HG03575 (cell line): ENCODE measurements around the gene PLPP7.
"Not testable (repeated sequence)": the region's sequence is repeated elsewhere in the genome, so short reads cannot be mapped to it uniquely, and the experiment has no call there.

Experiments
- ATAC-seq: cut with Tn5 transposase; IDR thresholded peaks from one replicate; pipeline ENCODE4 v1.9.1; 2021; ENCODE audit not compliant: unreplicated experiment, insufficient number of reproducible peaks, low FRiP score; ENCODE audit errors: extremely low read depth

The PLPP7 gene

DNA sequence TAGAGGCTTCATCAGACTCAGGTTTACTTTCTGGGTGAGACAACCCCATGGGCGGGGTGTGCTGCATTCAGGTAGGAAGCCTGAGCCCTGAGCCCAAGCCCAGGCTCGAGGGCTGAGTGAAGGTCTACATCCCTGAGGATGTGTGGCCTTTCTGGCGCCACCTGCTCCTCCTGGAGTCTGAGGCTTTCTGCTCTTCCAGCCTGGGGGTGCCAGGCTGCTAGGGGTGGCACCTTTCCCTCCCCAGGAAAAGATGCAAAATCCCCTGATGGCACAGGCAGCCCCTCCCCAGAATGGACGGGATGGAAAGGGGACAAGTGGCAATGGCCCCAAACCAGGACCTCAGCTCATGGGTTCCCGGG lies 60.0 kb downstream of the PLPP7 start:
- ATAC-seq, result no peak

DNA sequence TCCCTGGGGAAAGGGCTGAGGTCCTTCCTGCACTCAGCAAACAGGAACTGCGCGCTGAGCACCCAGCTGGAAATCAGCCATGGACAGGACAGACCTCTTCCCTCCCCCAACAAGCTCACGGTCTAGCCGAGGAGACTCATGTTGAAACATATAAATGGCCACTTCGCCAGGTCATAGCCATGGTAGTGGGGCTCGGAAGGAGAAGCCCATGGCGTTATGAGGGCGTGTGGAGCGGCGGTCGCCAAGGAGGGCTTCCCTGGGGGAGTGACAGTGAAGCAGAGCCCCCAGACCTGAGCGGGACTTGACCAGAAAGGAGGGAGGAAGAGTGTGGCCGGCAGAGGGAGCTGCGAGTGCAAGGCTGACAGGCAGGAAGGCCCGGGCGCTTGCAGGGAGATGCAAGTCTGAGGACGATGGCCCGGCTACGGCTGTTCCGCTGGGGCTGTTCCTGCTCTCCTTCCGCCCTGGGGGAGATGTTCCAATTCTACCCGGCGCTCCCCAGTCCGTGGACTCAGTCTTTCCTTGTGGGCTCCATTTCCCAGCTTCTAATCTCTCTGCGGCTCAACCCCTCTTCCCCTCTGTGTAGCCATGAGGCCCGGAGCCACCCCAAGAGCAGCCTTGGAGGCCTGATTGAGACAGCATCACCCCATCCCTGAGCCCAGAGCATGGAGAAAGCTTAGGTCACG lies 60.5 kb downstream of the PLPP7 start:
- ATAC-seq, result no peak

DNA sequence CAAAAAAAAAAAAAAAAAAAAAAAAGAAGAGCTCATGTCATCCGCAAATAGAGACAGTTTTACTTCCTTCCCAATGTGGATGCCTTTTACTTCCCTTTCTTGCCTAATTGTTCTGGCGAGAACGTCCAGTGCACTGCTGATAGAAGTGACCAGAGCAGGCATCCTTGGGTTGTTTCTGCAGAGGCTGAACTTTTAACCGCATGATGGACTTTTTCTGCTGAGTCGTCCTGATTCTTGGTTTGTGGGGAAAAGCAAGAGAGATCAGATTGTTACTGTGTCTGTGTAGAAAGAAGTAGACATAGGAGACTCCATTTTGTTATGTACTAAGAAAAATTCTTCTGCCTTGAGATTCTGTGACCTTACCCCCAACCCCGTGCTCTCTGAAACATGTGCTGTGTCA lies 67.0 kb downstream of the PLPP7 start:
- ATAC-seq, result not testable (repeated sequence)

DNA sequence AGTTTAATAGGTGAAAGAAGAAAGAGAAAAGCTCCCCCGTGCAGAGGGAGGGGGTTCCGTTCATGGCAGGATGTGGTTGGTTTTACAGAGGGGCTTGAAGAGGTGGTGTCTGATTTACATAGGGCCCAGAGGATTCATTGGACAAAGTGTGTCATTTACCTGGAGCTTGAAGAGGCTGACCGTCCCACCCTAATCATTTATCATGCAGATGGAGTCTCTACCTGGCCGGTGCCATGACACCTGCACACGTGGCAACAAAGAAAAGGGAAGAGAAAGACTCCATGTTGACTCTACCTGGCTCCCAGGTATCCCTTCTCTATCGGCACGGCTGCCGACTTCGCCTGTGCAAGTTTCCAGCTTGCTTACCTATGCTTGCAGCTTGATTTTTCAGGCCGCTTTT lies 69.0 kb downstream of the PLPP7 start:
- no peak for ATAC-seq
